Testis (tissue), 3 donors: ENCODE results near the gene SIGLEC8. TPM values are rescaled to one million over a fixed set of nuclear protein-coding genes. Genes with fewer than 3 reads are reported as not detected.

Source experiments
- DNase-seq: peaks from one replicate; pipeline ENCODE4 v3.0.0-alpha.2; 2019
- H3K27ac ChIP-seq, 2 donors: fragments of 200-600 bp; sonication (generic); one replicate each; pipeline ENCODE4 v1.5.1; 2019
- H3K27me3 ChIP-seq: fragments of 200-600 bp; sonication (generic); one replicate; pipeline ENCODE4 v1.5.1; 2019
- H3K36me3 ChIP-seq: fragments of 200-600 bp; sonication (generic); one replicate; pipeline ENCODE4 v1.5.1; 2017; ENCODE audit warnings: low read depth; ENCODE audit errors: missing control alignments
- H3K4me1 ChIP-seq: fragments of 200-600 bp; sonication (generic); one replicate; pipeline ENCODE4 v1.5.1; 2019
- H3K4me3 ChIP-seq, 2 donors: fragments of 200-600 bp; sonication (generic); one replicate each; pipeline ENCODE4 v1.5.1; 2017 to 2019
- H3K9me3 ChIP-seq: fragments of 200-600 bp; sonication (generic); one replicate; pipeline ENCODE4 v1.5.1; 2017
- POLR2A ChIP-seq: fragments of 450-650 bp; IDR thresholded peaks from one replicate; pipeline ENCODE4 v1.6.1; 2017; ENCODE audit warnings: antibody characterized with exemption, mild to moderate bottlenecking, moderate library complexity
- WGBS, 2 donors: methylation state at CpG; one replicate each; pipeline ENCODE4 v1.1.5; 2018; 5-methylcytosine and 5-hydroxymethylcytosine counted together
- intact Hi-C: fragments of 100-400 bp; cut with DNase I; formaldehyde crosslinking; loops from one replicate; pipeline ENCODE4 v1.15.1; 2023; ENCODE audit warnings: low total_unique reads
- polyA plus RNA-seq: library from polyadenylated mRNA; stranded (reverse); fragments of 350-450 nt; fragmentation: Illumina TruSeq; extraction: RNeasy Lipid Tissue Mini Kit (QIAGEN cat#74804); gene quantifications from one replicate; pipeline ENCODE4 v1.2.3, GENCODE V29; 2014; ENCODE audit warnings: low read depth, low replicate concordance; ENCODE audit not compliant: insufficient read depth
- total RNA-seq, 2 donors: library from RNA; depleted of rRNA; stranded (reverse); fragments of >200 nt; gene quantifications; one replicate each; pipeline ENCODE4 v1.2.3, GENCODE V29; 2016
- TF ChIP-seq, protein P1 (sequence below), 3 experiments: fragments of 450-650 bp in 2 of 3; fragments of 200-600 bp in 1 of 3; sonication (generic) in 1 of 3; IDR thresholded peaks; one replicate each; pipeline ENCODE4 v1.5.1; 2016 to 2019; ENCODE audit warnings: antibody characterized with exemption in 3 of 3, mild to moderate bottlenecking in 2 of 3, moderate library complexity in 1 of 3

Gene SIGLEC8
- total and polyA plus RNA-seq, 3 donors from 2014 or later: 0.31 to 3.1 (median 0.61) TPM

DNA sequence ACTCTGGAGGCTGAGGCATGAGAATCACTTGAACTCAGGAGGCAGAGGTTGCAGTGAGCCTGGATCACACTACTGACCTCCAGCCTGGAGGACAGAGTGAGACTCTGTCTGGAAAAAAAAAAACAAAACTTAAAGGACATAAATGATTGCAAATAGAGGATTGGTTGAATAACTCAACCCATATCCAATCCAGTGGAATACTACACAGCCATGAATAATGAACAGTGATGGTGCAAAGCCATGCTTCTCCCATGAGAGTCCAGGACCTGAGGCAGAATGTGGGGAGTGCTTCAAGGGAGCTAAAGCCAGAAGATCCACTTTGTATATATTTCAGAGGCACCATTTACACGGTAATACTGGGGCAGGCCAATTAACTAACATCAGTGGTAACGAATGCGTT is 17.9 kb upstream of the SIGLEC8 start:
- no peaks in the 10 kb centered on the region for H3K36me3 ChIP-seq
- no peak overlapping the region for H3K27ac ChIP-seq
- no peaks in the 10 kb centered on the region for H3K27me3 ChIP-seq
- no peaks in the 10 kb centered on the region for H3K4me1 ChIP-seq
- TF ChIP-seq, protein P1, sequence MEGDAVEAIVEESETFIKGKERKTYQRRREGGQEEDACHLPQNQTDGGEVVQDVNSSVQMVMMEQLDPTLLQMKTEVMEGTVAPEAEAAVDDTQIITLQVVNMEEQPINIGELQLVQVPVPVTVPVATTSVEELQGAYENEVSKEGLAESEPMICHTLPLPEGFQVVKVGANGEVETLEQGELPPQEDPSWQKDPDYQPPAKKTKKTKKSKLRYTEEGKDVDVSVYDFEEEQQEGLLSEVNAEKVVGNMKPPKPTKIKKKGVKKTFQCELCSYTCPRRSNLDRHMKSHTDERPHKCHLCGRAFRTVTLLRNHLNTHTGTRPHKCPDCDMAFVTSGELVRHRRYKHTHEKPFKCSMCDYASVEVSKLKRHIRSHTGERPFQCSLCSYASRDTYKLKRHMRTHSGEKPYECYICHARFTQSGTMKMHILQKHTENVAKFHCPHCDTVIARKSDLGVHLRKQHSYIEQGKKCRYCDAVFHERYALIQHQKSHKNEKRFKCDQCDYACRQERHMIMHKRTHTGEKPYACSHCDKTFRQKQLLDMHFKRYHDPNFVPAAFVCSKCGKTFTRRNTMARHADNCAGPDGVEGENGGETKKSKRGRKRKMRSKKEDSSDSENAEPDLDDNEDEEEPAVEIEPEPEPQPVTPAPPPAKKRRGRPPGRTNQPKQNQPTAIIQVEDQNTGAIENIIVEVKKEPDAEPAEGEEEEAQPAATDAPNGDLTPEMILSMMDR (IDR thresholded peaks at IDR 0.05): no peak
- no peak for TF ChIP-seq POLR2A
- DNase-seq: no peak
- intact Hi-C loops: no loop called here
- H3K4me3 ChIP-seq: no peak overlapping the region
- WGBS, 2 donors: 90 to 91% methylated on average over 3 of the region's 3 CpGs
- no peaks in the 10 kb centered on the region for H3K9me3 ChIP-seq

DNA sequence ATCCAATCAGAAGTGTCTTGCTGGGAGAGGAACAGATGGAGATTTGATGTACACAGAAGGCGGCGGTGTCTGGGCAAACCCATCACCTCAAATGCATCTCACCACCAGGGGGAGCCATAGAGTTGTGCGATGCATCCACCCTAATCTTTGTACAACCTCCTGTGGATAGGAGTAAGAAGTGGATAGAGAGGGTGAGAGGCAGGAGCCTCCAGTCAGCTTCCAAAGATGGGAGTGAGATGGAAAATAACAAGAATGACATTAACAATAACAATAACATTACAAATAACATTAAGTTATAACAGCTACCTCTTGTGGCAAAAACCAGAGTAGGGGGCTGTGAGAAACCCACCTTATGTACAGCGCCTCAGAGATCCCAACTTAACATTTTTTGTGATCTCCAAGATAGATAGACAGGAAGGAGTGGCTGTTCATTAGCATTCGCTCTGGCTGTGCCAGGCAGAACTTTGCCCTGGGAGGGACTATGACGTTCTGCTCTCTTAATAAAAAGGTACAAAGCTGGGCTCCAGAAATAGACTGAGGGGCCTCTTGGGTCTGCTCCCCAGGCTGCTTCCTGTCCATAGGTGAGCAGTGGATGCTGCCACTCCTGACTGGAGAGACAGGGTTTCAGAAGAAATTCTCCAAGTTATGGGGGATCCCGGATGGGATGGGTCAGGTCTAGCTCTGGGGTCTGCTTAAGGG is 14.9 kb upstream of the SIGLEC8 start:
- no peaks in the 10 kb centered on the region for H3K36me3 ChIP-seq
- no peak overlapping the region for H3K27ac ChIP-seq
- TF ChIP-seq POLR2A: no peak
- TF ChIP-seq, protein P1 (IDR thresholded peaks at IDR 0.05): peak; percentile 73 to 91 (median 85)
- no peak overlapping the region for H3K4me3 ChIP-seq
- no peaks in the 10 kb centered on the region for H3K27me3 ChIP-seq
- peak; percentile 94 for DNase-seq
- 36 to 38% methylated on average over 7 of the region's 7 CpGs for WGBS, 2 donors
- H3K9me3 ChIP-seq: no peaks in the 10 kb centered on the region
- no peaks in the 10 kb centered on the region for H3K4me1 ChIP-seq
- intact Hi-C loops: no loop called here

DNA sequence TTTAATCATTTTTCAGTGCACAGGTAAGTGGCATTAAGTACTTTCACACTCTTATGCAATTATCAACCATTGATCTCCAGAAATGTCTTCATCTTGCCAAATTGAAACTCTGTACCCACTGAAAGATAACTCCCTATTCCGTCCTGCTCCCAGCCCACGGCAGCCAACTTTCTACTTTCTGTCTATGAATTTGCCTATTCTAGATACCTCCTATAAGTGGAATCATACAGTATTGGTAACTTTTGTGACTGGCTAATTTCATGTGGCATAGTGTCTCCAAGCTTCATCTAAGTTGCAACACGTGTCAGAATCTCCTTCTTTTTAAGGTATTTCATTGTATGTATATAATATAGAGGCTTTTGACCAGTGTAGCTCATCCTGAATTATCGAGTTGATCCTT is 14.4 kb upstream of the SIGLEC8 start:
- Histone ChIP-seq H3K9me3 (no peaks in the 10 kb centered on the region), H3K27me3 (no peaks in the 10 kb centered on the region), H3K4me3 (no peak overlapping the region), H3K36me3 (no peaks in the 10 kb centered on the region), H3K4me1 (no peaks in the 10 kb centered on the region), H3K27ac (no peak overlapping the region)
- no peak for DNase-seq
- TF ChIP-seq, protein P1 (IDR thresholded peaks at IDR 0.05): no peak
- TF ChIP-seq POLR2A: no peak
- WGBS, 2 donors: 10 to 14% methylated on average over 4 of the region's 4 CpGs
- intact Hi-C loops: no loop called here

DNA sequence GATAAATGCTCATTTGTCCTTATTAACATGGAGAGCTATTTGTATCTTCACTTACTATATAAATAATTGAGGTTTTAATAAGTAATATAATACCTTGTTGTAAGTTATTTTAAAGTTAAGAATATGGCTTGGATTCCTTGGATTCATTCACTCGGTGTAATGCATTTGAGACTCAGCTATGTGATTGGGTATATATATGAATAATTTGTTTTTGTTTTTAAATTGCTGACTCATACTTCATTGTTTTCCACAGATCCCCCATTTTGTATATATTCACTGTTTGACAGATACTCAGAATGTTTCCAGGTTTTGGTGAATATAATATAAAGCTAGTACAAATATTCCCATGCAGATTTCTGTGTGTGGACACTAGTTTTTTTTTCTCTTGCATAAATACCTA is 13.3 kb upstream of the SIGLEC8 start:
- TF ChIP-seq POLR2A: no peak
- TF ChIP-seq, protein P1 (IDR thresholded peaks at IDR 0.05): no peak
- H3K27me3 ChIP-seq: no peaks in the 10 kb centered on the region
- no peaks in the 10 kb centered on the region for H3K36me3 ChIP-seq
- no peaks in the 10 kb centered on the region for H3K9me3 ChIP-seq
- intact Hi-C loops: no loop called here
- H3K4me3 ChIP-seq: no peak overlapping the region
- WGBS, 2 donors: 68 to 81% methylated on average over 1 of the region's 1 CpG
- no peak for DNase-seq
- H3K27ac ChIP-seq: no peak overlapping the region
- H3K4me1 ChIP-seq: no peaks in the 10 kb centered on the region

DNA sequence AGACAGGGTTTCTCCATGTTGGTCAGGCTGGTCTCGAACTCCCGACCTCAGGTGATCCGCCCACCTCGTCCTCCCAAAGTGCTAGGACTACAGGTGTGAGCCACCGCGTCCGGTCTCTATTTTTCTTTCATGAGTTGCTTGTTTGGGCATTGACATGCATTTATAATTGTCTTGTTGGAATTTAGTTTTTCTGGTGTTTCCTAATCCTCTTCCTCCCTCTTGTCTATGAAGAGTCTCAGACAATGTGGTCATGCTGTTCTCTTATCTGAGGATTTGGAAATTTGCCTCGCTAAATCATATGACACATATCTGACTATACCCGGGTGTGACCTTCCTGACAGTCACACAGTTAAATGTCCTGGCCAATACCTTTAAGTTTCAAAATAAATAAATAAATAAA is 12.7 kb upstream of the SIGLEC8 start:
- no peak overlapping the region for H3K4me3 ChIP-seq
- H3K27me3 ChIP-seq: no peaks in the 10 kb centered on the region
- H3K4me1 ChIP-seq: no peaks in the 10 kb centered on the region
- intact Hi-C loops: no loop called here
- no peak for TF ChIP-seq POLR2A
- TF ChIP-seq, protein P1 (IDR thresholded peaks at IDR 0.05): no peak
- H3K36me3 ChIP-seq: no peaks in the 10 kb centered on the region
- H3K9me3 ChIP-seq: no peaks in the 10 kb centered on the region
- DNase-seq: no peak
- no peak overlapping the region for H3K27ac ChIP-seq
- 78 to 82% methylated on average over 8 to 9 of the region's 9 CpGs for WGBS, 2 donors
